HFF-Myc (cell line): ENCODE results near the gene CRABP1.

Experiments
- DNase-seq: peaks from one replicate; pipeline ENCODE4 v3.0.0-alpha.2; 2011; ENCODE audit warnings: low read depth; ENCODE audit errors: extremely low read depth
- H3K4me3 ChIP-seq: replicated peaks from 2 replicates; pipeline ENCODE4 v1.5.1; 2011; ENCODE audit warnings: low read depth, mild to moderate bottlenecking, control low read depth, low read length
- CTCF ChIP-seq: IDR thresholded peaks from 2 replicates; pipeline ENCODE4 v1.5.1; 2012; ENCODE audit warnings: mild to moderate bottlenecking, low read depth, low read length, control low read depth; ENCODE audit errors: missing control alignments

CRABP1 gene

GRCh38 chr15:78392430-78392829 lies 52.3 kb downstream of the CRABP1 start:
- no peak for TF ChIP-seq CTCF
- DNase-seq, result no peak
- H3K4me3 ChIP-seq, result no peak overlapping the region

GRCh38 chr15:78393137-78393536 lies 53.0 kb downstream of the CRABP1 start:
- no peak overlapping the region for H3K4me3 ChIP-seq
- no peak for TF ChIP-seq CTCF
- DNase-seq, result no peak

GRCh38 chr15:78394026-78394425 lies 53.9 kb downstream of the CRABP1 start:
- no peak for DNase-seq
- TF ChIP-seq CTCF, result no peak
- no peak overlapping the region for H3K4me3 ChIP-seq

- no peak for DNase-seq
- TF ChIP-seq CTCF, result no peak
Measured at GRCh38 chr15:78394981-78395616, 54.9 kb downstream of the CRABP1 start.

GRCh38 chr15:78396186-78396814 lies 56.1 kb downstream of the CRABP1 start:
- no peak for DNase-seq
- TF ChIP-seq CTCF, result no peak
- no peak overlapping the region for H3K4me3 ChIP-seq

More at GRCh38 chr15:78394981-78395616, 54.9 kb downstream of the CRABP1 start:
- H3K4me3 ChIP-seq, result no peak overlapping the region

- no peak for DNase-seq
- H3K4me3 ChIP-seq, result no peak overlapping the region
- peak; percentile 41 for TF ChIP-seq CTCF
Measured at GRCh38 chr15:78396976-78397375, 56.8 kb downstream of the CRABP1 start.

- TF ChIP-seq CTCF, result no peak
- no peak for DNase-seq
- H3K4me3 ChIP-seq, result no peak overlapping the region
Measured at GRCh38 chr15:78397382-78397781, 57.2 kb downstream of the CRABP1 start.
